PFSK-1 (cell line): Measurements from ENCODE around the gene UQCR10.

Experiments used
- FOXP2 ChIP-seq: optimal IDR thresholded peaks from 2 replicates; pipeline ENCODE3; 2011; ENCODE audit warnings: borderline replicate concordance, control low read depth, inconsistent platforms; ENCODE audit not compliant: insufficient read depth; ENCODE audit errors: extremely low read length, extremely low read depth
- POLR2AphosphoS5 ChIP-seq: IDR thresholded peaks from 2 replicates; pipeline ENCODE4 v1.6.1; 2012; ENCODE audit warnings: low read depth, mild to moderate bottlenecking, control low read depth, low read length, moderate library complexity
- SIN3A ChIP-seq: IDR thresholded peaks from 2 replicates; pipeline ENCODE4 v1.6.1; 2012; ENCODE audit warnings: mild to moderate bottlenecking, low read length, moderate library complexity, borderline replicate concordance; ENCODE audit not compliant: insufficient read depth
- TAF1 ChIP-seq: IDR thresholded peaks from 2 replicates; pipeline ENCODE4 v1.6.1; 2012; ENCODE audit warnings: low read length, control low read depth, borderline replicate concordance; ENCODE audit not compliant: insufficient read depth
- TF ChIP-seq, protein P1 (sequence below), 2 experiments: IDR thresholded peaks; 2 replicates each; pipeline versions ENCODE4 v1.6.1 to v1.8.0; 2011 to 2012; ENCODE audit warnings: low read depth in 2 of 2, low read length in 2 of 2, control low read depth in 1 of 2, inconsistent platforms in 1 of 2, mild to moderate bottlenecking in 1 of 2, moderate library complexity in 1 of 2; ENCODE audit not compliant: insufficient read depth in 1 of 2

The UQCR10 gene

DNA sequence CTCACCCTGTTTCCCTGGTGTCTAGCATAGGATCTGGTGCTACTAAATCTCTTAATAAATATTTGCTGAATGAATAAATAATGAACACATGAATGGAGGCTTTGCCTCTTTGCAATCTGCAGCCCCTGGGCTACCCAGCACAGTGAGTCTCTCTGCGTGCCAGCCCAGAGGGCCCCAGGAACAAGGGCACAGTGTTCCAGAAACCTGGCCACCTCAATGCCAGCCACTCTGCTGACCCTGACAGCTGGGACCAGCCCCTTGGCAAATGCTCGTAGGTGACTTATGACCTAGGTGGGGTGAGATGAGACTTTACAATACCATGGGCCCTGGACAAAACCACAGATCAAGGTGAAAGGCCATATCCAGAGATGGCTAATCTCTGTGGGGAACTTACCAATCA is 31.6 kb downstream of the UQCR10 start:
- TF ChIP-seq FOXP2 (no peak), TAF1 (no peak), SIN3A (no peak), POLR2AphosphoS5 (no peak)
- TF ChIP-seq, protein P1, sequence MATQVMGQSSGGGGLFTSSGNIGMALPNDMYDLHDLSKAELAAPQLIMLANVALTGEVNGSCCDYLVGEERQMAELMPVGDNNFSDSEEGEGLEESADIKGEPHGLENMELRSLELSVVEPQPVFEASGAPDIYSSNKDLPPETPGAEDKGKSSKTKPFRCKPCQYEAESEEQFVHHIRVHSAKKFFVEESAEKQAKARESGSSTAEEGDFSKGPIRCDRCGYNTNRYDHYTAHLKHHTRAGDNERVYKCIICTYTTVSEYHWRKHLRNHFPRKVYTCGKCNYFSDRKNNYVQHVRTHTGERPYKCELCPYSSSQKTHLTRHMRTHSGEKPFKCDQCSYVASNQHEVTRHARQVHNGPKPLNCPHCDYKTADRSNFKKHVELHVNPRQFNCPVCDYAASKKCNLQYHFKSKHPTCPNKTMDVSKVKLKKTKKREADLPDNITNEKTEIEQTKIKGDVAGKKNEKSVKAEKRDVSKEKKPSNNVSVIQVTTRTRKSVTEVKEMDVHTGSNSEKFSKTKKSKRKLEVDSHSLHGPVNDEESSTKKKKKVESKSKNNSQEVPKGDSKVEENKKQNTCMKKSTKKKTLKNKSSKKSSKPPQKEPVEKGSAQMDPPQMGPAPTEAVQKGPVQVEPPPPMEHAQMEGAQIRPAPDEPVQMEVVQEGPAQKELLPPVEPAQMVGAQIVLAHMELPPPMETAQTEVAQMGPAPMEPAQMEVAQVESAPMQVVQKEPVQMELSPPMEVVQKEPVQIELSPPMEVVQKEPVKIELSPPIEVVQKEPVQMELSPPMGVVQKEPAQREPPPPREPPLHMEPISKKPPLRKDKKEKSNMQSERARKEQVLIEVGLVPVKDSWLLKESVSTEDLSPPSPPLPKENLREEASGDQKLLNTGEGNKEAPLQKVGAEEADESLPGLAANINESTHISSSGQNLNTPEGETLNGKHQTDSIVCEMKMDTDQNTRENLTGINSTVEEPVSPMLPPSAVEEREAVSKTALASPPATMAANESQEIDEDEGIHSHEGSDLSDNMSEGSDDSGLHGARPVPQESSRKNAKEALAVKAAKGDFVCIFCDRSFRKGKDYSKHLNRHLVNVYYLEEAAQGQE (IDR thresholded peaks at IDR 0.05; ENCODE audit: insufficient read depth in 1 of 2, low read depth in 2 of 2, low read length in 2 of 2): no peak

DNA sequence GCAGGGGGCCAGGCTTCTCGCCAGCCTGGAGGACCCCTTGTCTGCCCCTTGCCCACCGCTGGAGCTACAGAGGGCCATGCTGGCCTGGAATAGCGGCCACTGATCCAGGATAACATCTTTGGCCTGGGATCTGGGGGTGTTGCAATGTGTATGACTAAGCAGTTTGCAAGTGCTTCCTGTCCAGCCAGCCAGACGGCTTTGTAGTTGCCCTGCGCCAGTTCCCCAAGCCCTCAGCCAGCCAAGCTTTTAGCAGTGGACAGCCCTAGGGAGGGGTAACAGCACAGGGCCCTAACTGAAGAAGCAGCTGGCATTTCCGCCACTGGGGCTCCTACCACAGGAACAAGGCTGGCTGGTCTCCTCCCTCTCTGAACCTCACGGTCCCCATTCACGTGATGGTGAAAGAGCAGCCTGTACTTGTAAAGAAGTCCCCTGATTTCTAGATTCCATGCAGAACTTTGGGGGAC is 32.1 kb downstream of the UQCR10 start:
- no peak for TF ChIP-seq SIN3A
- no peak for TF ChIP-seq POLR2AphosphoS5
- TF ChIP-seq FOXP2: no peak
- TF ChIP-seq, protein P1 (IDR thresholded peaks at IDR 0.05; ENCODE audit: insufficient read depth in 1 of 2, low read depth in 2 of 2, low read length in 2 of 2): no peak
- TF ChIP-seq TAF1: peak; percentile 23; the same call in 1 of the 2 replicates

DNA sequence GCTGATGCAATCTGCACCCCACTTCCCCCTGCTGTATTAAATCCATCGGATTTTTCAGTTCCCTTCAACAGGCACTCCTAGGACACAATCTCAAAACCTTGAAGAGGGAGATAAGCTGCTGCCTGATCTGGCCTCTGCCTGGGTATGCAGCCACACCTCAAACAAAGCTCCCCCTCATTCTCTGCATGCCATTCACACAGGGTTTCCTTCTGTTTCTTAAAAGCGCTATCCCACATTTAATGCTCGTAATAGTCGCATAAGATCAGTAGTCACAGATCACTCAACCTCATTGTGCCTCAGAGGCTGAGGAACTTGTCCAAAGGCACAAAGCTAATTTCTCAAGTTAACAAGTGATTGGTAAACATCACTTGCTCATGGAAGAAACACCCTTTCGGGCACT is 34.0 kb downstream of the UQCR10 start:
- TF ChIP-seq SIN3A (no peak), FOXP2 (no peak), TAF1 (no peak), POLR2AphosphoS5 (no peak)
- TF ChIP-seq, protein P1 (IDR thresholded peaks at IDR 0.05; ENCODE audit: insufficient read depth in 1 of 2, low read depth in 2 of 2, low read length in 2 of 2): no peak

DNA sequence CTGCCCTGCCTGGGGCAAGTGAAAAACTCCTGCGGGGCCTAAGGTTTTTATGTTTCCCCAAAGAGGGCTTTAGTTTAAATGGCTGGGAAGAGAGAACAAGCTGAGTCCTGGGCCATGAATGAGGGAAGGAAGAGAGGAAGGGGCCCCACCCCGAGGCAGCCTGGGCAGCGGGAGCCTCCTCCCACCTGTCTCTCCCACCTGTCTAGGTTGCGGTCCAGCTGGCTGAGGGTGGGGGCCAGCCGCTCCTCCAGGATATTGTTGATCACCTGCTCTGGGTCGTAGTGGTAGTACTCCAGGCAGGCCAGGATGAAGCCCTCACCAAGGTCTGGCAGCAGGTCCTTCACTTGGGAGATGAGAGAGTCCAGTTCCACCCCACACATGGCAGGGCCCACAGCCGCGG is 34.6 kb downstream of the UQCR10 start:
- no peak for TF ChIP-seq FOXP2
- no peak for TF ChIP-seq SIN3A
- TF ChIP-seq TAF1: no peak
- TF ChIP-seq, protein P1 (IDR thresholded peaks at IDR 0.05; ENCODE audit: insufficient read depth in 1 of 2, low read depth in 2 of 2, low read length in 2 of 2): no peak
- TF ChIP-seq POLR2AphosphoS5: no peak

DNA sequence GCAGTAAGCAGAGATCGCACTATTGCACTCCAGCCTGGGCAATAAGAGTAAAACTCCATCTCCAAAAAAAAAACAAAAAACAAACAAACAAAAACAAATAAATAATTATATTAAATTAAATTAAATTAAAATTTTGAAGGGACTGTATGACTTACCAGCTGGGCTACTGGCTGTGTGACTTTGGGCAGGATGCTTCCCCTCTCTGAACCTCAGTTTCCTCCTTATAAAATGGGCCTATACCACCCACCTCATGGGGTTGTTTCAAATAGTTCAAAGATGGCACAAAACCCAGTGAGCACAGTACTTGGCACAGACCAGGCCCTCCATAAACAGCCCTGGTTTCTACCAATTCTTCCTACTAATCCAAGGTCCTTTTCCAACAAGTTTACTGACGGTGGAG is 36.0 kb downstream of the UQCR10 start:
- TF ChIP-seq POLR2AphosphoS5: no peak
